Measurements from ENCODE around the gene POLR1D.

DNA sequence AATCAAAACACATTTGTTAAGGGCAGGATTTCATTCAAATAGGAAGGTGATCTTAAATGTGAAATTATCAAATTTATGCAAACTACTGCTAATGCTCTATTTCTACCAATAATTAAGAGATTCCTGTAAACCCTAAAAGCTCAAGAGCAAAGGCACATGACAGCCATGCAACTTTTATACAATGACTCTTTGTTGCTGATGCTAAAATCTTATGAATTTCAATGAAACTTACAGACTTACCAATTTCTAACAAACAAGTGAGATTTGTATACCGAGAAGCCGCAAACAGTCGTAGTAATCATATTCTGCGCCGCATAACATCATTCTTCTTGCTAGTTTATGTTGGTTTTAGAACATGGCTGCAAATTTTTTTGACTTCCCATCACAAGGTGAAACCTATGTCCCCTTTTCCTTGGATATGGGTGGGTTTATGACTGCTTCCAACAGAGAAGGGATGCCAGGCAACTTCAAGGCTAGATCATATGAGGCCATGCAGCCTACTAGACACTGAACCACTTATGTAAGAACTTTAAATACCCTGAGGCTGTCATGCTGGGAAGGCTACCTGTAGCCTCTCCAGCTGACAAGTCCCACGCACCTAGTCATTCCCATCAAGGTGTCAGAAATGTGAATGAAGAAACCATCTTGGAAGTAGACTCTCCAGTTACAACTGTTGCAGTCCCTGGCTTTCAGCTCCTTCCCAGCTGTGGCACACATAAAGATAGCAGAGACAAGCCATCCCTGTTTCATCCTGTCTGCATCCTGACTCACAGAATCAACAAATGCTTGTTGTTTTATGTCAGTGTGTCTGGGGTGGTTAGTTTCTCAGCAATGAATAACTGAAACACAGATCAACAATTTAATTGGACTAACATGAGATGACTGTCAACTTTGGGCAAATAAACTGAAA lies 43.3 kb upstream of the POLR1D start:
- TF ChIP-seq CTCF (optimal IDR thresholded peaks at IDR 0.05 in 1 of 3, IDR thresholded peaks at IDR 0.05 in 1 of 3, conservative IDR thresholded peaks at IDR 0.05 in 1 of 3; ENCODE audit: extremely low read depth in 1 of 3, insufficient read depth in 2 of 3, low read length in 3 of 3) (no peak), EZH2 (IDR thresholded peaks at IDR 0.05; ENCODE audit: low read length) (no peak)
